Large intestine (tissue), 12 donors: ENCODE measurements around the gene PTGS2. TPM values are rescaled to one million over a fixed set of nuclear protein-coding genes. Genes with fewer than 3 reads are reported as not detected.

Experiments used
- DNase-seq, 2 donors: peaks; one replicate each; pipeline versions ENCODE4 v3.0.0 to v3.0.0-alpha.2; 2013
- H3K27ac ChIP-seq: one replicate; pipeline ENCODE4 v1.5.1; 2013; ENCODE audit warnings: low read length
- H3K27me3 ChIP-seq: 2 replicates; pipeline ENCODE4 v1.6.1; 2013; ENCODE audit warnings: low read length; ENCODE audit not compliant: control insufficient read depth, insufficient read depth
- H3K36me3 ChIP-seq: 2 replicates; pipeline ENCODE4 v1.6.1; 2013; ENCODE audit warnings: low read length; ENCODE audit not compliant: control insufficient read depth, insufficient read depth
- H3K4me1 ChIP-seq: one replicate; pipeline ENCODE4 v1.6.1; 2013; ENCODE audit warnings: low read length; ENCODE audit not compliant: control insufficient read depth, insufficient read depth
- H3K4me3 ChIP-seq: one replicate; pipeline ENCODE4 v1.5.1; 2013; ENCODE audit warnings: low read length
- H3K9me3 ChIP-seq: one replicate; pipeline ENCODE4 v1.6.1; 2013; ENCODE audit warnings: mild to moderate bottlenecking, low read depth, low read length, moderate library complexity; ENCODE audit not compliant: control insufficient read depth
- WGBS: methylation state at CpG from one replicate; pipeline ENCODE4 v1.1.5; 2013; ENCODE audit warnings: low lambda C conversion rate; ENCODE audit not compliant: insufficient coverage; 5-methylcytosine and 5-hydroxymethylcytosine counted together
- long read RNA-seq, 11 donors: transcript quantifications; one replicate each; lab custom pipeline, GENCODE V29; 2026
- polyA plus RNA-seq: library from polyadenylated mRNA; unstranded; fragments of 120-200 nt; gene quantifications from one replicate; pipeline ENCODE4 v1.2.1, GENCODE V29; 2013

PTGS2 gene
- polyA plus RNA-seq = 12.3 TPM
- long read RNA-seq, donor 1 = 0 reads
- long read RNA-seq, donor 2 = 0 reads
- long read RNA-seq, donor 3 = 0 reads
- long read RNA-seq, donor 4 = 0 reads
- long read RNA-seq, donor 5 = 0 reads
- long read RNA-seq, donor 6 = 0 reads
- long read RNA-seq, donor 7 = 0 reads
- long read RNA-seq, donor 8 = 0 reads
- long read RNA-seq, donor 9 = 0 reads
- long read RNA-seq, donor 10 = 0 reads
- long read RNA-seq, donor 11 = 0 reads

DNA sequence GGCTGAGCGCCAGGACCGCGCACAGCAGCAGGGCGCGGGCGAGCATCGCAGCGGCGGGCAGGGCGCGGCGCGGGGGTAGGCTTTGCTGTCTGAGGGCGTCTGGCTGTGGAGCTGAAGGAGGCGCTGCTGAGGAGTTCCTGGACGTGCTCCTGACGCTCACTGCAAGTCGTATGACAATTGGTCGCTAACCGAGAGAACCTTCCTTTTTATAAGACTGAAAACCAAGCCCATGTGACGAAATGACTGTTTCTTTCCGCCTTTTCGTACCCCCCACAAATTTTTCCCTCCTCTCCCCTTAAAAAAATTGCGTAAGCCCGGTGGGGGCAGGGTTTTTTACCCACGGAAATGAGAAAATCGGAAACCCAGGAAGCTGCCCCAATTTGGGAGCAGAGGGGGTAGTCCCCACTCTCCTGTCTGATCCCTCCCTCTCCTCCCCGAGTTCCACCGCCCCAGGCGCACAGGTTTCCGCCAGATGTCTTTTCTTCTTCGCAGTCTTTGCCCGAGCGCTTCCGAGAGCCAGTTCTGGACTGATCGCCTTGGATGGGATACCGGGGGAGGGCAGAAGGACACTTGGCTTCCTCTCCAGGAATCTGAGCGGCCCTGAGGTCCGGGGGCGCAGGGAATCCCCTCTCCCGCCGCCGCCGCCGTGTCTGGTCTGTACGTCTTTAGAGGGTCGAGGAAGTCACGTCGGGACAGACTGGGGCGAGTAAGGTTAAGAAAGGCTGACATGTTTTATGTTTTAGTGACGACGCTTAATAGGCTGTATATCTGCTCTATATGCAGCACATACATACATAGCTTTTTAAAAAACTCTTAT lies at the start of gene PTGS2:
Gene PTGS2 (minus strand): TSS at position 179 of the 817 bp plus-strand sequence. CDS start 133 bp downstream, at position 46.
- no peaks in the 10 kb centered on the region for H3K9me3 ChIP-seq
- peak within 1 kb of the TSS; percentile 74 for H3K4me3 ChIP-seq
- peak; percentile 81 to 86 for DNase-seq
- WGBS = no CpG with 5 or more reads among the region's 52 CpGs
- peaks cover 21% of the 10 kb centered on the region for H3K27me3 ChIP-seq
- peak within 1 kb of the TSS; percentile 46 for H3K27ac ChIP-seq
- H3K4me1 ChIP-seq = no peaks in the 10 kb centered on the region
- no peaks in the 10 kb centered on the region for H3K36me3 ChIP-seq

- Histone ChIP-seq H3K4me1 (no peaks in the 10 kb centered on the region), H3K27me3 (no peaks in the 10 kb centered on the region), H3K36me3 (no peaks in the 10 kb centered on the region), H3K4me3 (no peak overlapping the region), H3K27ac (no peak overlapping the region), H3K9me3 (no peaks in the 10 kb centered on the region)
- peak; percentile 7 to 11 for DNase-seq
- WGBS = 23% methylated on average over 2 of the region's 3 CpGs
These were observed 42.6 kb upstream of the PTGS2 start for GRCh38 chr1:186722711-186723309.

- Histone ChIP-seq H3K27me3 (no peaks in the 10 kb centered on the region), H3K4me1 (no peaks in the 10 kb centered on the region), H3K36me3 (no peaks in the 10 kb centered on the region), H3K27ac (no peak overlapping the region), H3K9me3 (no peaks in the 10 kb centered on the region), H3K4me3 (no peak overlapping the region)
- DNase-seq = no peak
- WGBS = 30% methylated on average over 1 of the region's 2 CpGs
These were observed 37.1 kb upstream of the PTGS2 start for GRCh38 chr1:186717286-186717685.

DNA sequence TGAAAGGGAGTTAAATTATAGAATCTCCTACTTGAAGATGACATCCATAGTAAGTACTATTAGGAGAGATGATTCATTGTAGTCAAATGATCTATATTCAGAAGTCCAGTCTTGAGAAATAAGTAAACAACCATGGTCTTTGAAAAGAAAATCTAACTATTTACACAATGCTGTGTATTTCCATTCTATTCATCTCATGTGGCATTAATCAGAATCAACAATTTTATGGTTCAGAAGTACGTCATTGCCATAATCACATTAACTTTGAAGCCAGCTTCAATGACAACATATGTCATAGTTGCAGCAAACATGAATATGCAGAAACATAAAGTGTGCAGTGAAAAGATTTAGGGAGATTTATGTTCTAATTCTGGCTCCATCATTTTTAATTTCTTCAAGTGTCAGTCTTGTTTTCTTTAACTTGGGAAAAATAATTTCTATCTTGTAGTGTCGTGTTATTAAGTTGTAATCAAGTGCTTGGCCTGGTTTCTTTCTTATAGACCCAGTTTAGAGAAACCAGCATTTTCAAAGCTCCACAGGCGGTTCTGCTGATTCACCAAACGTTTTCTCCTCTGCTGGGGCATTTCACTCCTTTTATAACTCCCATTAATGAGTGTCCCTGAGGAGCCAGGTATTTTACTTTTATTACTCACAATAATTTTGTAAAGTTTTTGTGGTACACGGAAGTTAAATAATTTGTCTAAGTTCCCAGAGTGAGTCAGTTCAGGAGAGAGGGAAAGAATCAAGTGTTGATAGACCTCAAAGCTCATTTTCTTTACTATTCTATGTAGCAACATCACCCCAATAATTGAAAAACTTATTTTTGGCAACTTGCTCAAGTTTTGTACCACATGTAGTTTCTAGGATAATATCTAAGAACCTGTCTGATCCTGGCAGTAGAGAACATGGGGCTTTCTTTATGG lies 35.9 kb upstream of the PTGS2 start:
- no peaks in the 10 kb centered on the region for H3K27me3 ChIP-seq
- WGBS = 81% methylated on average over 2 of the region's 5 CpGs
- no peaks in the 10 kb centered on the region for H3K4me1 ChIP-seq
- no peak overlapping the region for H3K4me3 ChIP-seq
- no peaks in the 10 kb centered on the region for H3K36me3 ChIP-seq
- H3K27ac ChIP-seq = no peak overlapping the region
- H3K9me3 ChIP-seq = no peaks in the 10 kb centered on the region
- no peak for DNase-seq

- WGBS = 40% methylated on average over 1 of the region's 2 CpGs
- no peak for DNase-seq
- H3K4me1 ChIP-seq = no peaks in the 10 kb centered on the region
- H3K4me3 ChIP-seq = no peak overlapping the region
- no peaks in the 10 kb centered on the region for H3K27me3 ChIP-seq
- H3K27ac ChIP-seq = no peak overlapping the region
- no peaks in the 10 kb centered on the region for H3K36me3 ChIP-seq
- H3K9me3 ChIP-seq = no peaks in the 10 kb centered on the region
These were observed 30.5 kb upstream of the PTGS2 start for GRCh38 chr1:186710696-186711095.

GRCh38 chr1:186708694-186709097 lies 28.5 kb upstream of the PTGS2 start:
- DNase-seq = no peak
- Histone ChIP-seq H3K27ac (no peak overlapping the region), H3K4me1 (no peaks in the 10 kb centered on the region), H3K36me3 (no peaks in the 10 kb centered on the region), H3K4me3 (no peak overlapping the region), H3K9me3 (no peaks in the 10 kb centered on the region), H3K27me3 (no peaks in the 10 kb centered on the region)
- no CpG with 5 or more reads among the region's 2 CpGs for WGBS

DNA sequence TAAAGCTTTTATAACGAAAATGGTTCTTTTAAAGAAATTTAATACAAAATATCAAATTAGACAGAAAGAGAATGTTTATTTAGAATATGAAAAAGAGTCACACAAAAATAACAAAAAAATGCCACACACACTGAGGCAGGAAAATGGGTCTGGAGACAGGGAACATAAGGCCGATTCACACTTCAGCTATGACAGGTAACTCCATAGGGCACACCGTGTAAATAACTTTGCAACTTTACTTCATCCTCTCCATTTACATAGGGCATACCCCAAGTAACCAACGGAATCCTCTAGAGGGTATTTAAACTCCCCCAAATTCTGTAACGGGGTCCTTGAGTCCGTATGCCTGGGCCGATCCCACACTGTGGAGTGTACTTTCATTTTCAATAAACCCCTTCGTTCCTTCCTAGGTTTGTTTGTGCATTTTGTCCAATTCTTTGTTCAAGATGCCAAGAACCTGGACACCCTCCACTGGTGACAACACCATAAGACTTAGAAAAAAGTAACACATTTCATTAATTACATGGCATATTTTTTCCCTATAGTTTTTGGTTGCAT lies 23.1 kb upstream of the PTGS2 start:
- 82% methylated on average over 3 of the region's 8 CpGs for WGBS

GRCh38 chr1:186700722-186701121 lies 20.5 kb upstream of the PTGS2 start:
- H3K9me3 ChIP-seq = no peaks in the 10 kb centered on the region
- H3K36me3 ChIP-seq = no peaks in the 10 kb centered on the region
- 92% methylated on average over 2 of the region's 2 CpGs for WGBS
- no peaks in the 10 kb centered on the region for H3K27me3 ChIP-seq
- H3K4me1 ChIP-seq = no peaks in the 10 kb centered on the region
- no peak for DNase-seq
- H3K27ac ChIP-seq = no peak overlapping the region
- H3K4me3 ChIP-seq = no peak overlapping the region

More for the DNA sequence above, 23.1 kb upstream of the PTGS2 start:
- H3K4me1 ChIP-seq = no peaks in the 10 kb centered on the region
- no peaks in the 10 kb centered on the region for H3K9me3 ChIP-seq
- no peaks in the 10 kb centered on the region for H3K27me3 ChIP-seq
- no peak for DNase-seq
- no peak overlapping the region for H3K4me3 ChIP-seq
- no peak overlapping the region for H3K27ac ChIP-seq
- H3K36me3 ChIP-seq = no peaks in the 10 kb centered on the region

- H3K9me3 ChIP-seq = no peaks in the 10 kb centered on the region
- no CpG with 5 or more reads among the region's 2 CpGs for WGBS
- DNase-seq = no peak
- no peaks in the 10 kb centered on the region for H3K27me3 ChIP-seq
- no peaks in the 10 kb centered on the region for H3K36me3 ChIP-seq
- no peak overlapping the region for H3K27ac ChIP-seq
- no peak overlapping the region for H3K4me3 ChIP-seq
- no peaks in the 10 kb centered on the region for H3K4me1 ChIP-seq
These were observed 19.3 kb upstream of the PTGS2 start for GRCh38 chr1:186699519-186699918.
